ENCODE results near the gene FAT1. TPM values are rescaled to one million over a fixed set of nuclear protein-coding genes. Genes with fewer than 3 reads are reported as not detected.

The FAT1 gene
- total RNA-seq, 1 donor from 2014 or later, result 67.7 TPM

DNA sequence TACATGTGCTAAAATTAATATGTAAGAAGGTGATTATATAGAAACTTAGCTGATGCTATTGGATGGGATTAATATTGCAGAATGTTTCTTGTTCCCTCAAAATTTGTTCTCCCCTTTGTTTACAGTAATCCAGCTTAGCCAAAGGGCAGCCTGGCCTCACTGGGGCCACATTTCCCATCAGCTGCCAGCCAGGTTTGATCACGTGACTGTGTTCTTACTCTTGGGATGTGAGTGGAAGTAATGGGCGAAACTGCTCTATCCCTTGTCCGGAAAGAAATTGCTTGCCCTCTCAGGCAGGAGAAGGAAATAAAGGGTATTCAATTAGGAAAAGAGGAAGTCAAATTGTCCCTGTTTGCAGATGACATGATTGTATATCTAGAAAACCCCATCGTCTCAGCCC, 44.1 kb upstream of the FAT1 start:
- Mint-ChIP-seq H3K27me3 (ENCODE audit: unreplicated experiment) (peaks cover 3% of the 10 kb centered on the region), H3K4me1 (ENCODE audit: unreplicated experiment) (peaks cover 2% of the 10 kb centered on the region), H3K4me3 (ENCODE audit: unreplicated experiment) (no peak overlapping the region), H3K27ac (ENCODE audit: unreplicated experiment) (no peak overlapping the region), H3K36me3 (ENCODE audit: low read depth, unreplicated experiment) (no peaks in the 10 kb centered on the region), H3K9me3 (ENCODE audit: unreplicated experiment) (no peaks in the 10 kb centered on the region)
- TF ChIP-seq, protein P1, sequence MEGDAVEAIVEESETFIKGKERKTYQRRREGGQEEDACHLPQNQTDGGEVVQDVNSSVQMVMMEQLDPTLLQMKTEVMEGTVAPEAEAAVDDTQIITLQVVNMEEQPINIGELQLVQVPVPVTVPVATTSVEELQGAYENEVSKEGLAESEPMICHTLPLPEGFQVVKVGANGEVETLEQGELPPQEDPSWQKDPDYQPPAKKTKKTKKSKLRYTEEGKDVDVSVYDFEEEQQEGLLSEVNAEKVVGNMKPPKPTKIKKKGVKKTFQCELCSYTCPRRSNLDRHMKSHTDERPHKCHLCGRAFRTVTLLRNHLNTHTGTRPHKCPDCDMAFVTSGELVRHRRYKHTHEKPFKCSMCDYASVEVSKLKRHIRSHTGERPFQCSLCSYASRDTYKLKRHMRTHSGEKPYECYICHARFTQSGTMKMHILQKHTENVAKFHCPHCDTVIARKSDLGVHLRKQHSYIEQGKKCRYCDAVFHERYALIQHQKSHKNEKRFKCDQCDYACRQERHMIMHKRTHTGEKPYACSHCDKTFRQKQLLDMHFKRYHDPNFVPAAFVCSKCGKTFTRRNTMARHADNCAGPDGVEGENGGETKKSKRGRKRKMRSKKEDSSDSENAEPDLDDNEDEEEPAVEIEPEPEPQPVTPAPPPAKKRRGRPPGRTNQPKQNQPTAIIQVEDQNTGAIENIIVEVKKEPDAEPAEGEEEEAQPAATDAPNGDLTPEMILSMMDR (IDR thresholded peaks at IDR 0.05; ENCODE audit: unreplicated experiment), result no peak
- no peak for DNase-seq (ENCODE audit: low spot score)

DNA sequence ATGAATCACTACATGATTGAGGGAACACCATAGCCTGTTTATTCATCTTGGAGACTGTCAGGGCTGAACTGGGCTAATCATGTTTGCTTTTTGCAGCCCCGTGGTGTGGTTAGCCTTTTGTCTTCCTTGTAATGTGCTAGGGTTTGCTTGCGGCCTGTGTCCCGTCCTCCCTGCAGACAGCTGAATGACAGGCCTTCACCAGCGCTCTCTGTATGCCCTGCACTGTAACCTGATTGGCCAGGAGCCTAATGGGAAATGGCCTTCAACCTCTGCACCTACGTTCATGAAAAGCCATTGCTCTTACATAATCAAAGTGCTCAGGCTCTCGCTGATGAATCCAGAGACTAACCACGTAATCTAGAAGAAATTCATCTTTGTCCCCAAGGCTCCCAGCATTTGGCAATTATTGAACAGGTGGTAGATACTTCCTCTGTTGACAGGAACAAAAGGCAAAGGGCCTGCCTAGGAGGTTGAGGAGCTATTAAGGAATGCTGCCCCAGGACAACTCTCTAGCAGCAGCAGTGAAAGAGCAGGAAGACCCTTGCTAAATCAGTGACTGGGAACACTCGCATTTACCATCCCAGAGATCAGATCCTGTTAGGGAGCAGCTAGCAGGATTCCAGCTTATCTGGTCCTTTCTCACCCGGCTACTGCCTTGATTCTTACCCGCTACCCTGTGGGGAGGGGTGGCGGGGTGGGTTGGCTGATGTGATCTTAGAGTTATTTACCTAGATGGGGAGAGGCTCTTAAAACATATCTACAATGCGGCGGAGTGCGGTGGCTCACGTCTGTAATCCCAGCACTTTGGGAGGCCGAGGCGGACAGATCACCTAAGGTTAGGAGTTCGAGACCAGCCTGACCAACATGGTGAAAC, 42.3 kb upstream of the FAT1 start:
- no peak for DNase-seq (ENCODE audit: low spot score)
- no peaks in the 10 kb centered on the region for H3K4me1 Mint-ChIP-seq (ENCODE audit: unreplicated experiment)
- H3K27me3 Mint-ChIP-seq (ENCODE audit: unreplicated experiment), result peaks cover 3% of the 10 kb centered on the region
- TF ChIP-seq, protein P1 (IDR thresholded peaks at IDR 0.05; ENCODE audit: unreplicated experiment), result no peak
- H3K36me3 Mint-ChIP-seq (ENCODE audit: low read depth, unreplicated experiment), result no peaks in the 10 kb centered on the region
- no peak overlapping the region for H3K4me3 Mint-ChIP-seq (ENCODE audit: unreplicated experiment)
- H3K9me3 Mint-ChIP-seq (ENCODE audit: unreplicated experiment), result no peaks in the 10 kb centered on the region
- no peak overlapping the region for H3K27ac Mint-ChIP-seq (ENCODE audit: unreplicated experiment)

DNA sequence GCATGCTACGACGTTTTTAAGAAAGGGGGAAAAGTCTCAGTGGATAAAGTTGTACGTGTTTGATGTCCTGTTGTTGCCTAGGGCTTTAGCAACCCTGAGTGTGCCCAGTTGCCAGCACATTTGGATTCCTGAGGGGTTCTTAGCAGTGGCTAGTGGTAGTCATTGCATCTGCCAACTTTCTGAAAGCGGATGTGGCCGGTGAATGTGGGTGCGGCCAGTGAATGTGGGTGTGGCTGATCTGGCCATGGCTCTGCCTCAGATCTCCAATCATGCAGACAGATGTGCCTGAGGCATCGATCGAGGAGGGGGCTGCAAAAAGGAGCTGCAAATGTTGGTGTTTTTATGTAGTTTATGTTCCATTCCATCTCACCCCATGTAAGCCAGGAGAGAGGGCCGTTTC, 41.5 kb upstream of the FAT1 start:
- no peaks in the 10 kb centered on the region for H3K4me1 Mint-ChIP-seq (ENCODE audit: unreplicated experiment)
- H3K4me3 Mint-ChIP-seq (ENCODE audit: unreplicated experiment), result no peak overlapping the region
- H3K9me3 Mint-ChIP-seq (ENCODE audit: unreplicated experiment), result no peaks in the 10 kb centered on the region
- no peak for DNase-seq (ENCODE audit: low spot score)
- no peak overlapping the region for H3K27ac Mint-ChIP-seq (ENCODE audit: unreplicated experiment)
- no peaks in the 10 kb centered on the region for H3K36me3 Mint-ChIP-seq (ENCODE audit: low read depth, unreplicated experiment)
- H3K27me3 Mint-ChIP-seq (ENCODE audit: unreplicated experiment), result peaks cover 3% of the 10 kb centered on the region
- TF ChIP-seq, protein P1 (IDR thresholded peaks at IDR 0.05; ENCODE audit: unreplicated experiment), result no peak

DNA sequence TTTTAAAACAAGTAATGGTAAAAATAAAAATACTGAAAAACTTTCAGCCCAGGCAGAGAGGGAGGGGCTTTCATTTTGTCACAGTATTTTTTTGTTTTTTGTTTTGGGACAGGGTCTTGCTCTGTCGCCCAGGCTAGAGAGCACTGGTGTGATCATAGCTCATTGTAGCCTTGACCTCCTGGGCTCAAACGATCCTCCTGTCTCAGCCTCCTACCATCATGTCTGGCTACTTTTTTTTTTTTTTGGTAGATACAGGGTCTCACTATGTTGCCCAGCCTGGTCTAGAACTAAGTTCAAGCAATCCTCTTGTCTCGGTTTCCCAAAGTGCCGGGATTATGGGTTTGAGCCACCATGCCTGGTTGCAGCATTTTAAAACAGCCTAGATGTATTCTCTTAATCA, 40.8 kb upstream of the FAT1 start:
- no peaks in the 10 kb centered on the region for H3K36me3 Mint-ChIP-seq (ENCODE audit: low read depth, unreplicated experiment)
- no peak overlapping the region for H3K4me3 Mint-ChIP-seq (ENCODE audit: unreplicated experiment)
- DNase-seq (ENCODE audit: low spot score), result no peak
- no peaks in the 10 kb centered on the region for H3K9me3 Mint-ChIP-seq (ENCODE audit: unreplicated experiment)
- H3K4me1 Mint-ChIP-seq (ENCODE audit: unreplicated experiment), result no peaks in the 10 kb centered on the region
- TF ChIP-seq, protein P1 (IDR thresholded peaks at IDR 0.05; ENCODE audit: unreplicated experiment), result no peak
- H3K27ac Mint-ChIP-seq (ENCODE audit: unreplicated experiment), result no peak overlapping the region
- peaks cover 3% of the 10 kb centered on the region for H3K27me3 Mint-ChIP-seq (ENCODE audit: unreplicated experiment)

DNA sequence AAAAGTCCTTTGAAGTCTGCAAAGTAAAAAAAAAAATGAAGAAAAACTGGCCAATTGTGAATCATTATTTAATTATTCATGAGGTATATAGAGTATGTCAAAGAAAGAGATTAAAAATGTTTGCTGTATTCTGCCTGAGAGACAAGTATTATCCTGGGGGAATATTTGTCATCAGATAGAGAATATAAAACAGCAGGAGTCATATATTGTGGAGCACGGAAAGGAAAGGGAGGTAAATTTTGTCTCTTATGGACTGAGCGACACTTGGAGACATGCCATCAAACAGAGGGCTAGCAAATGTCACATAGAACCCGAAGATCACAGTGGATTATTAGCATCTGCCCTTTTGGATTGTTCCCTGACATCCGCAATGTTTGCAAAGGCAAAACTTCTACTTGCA, 39.2 kb upstream of the FAT1 start:
- H3K9me3 Mint-ChIP-seq (ENCODE audit: unreplicated experiment), result no peaks in the 10 kb centered on the region
- no peak for DNase-seq (ENCODE audit: low spot score)
- TF ChIP-seq, protein P1 (IDR thresholded peaks at IDR 0.05; ENCODE audit: unreplicated experiment), result no peak
- H3K36me3 Mint-ChIP-seq (ENCODE audit: low read depth, unreplicated experiment), result no peaks in the 10 kb centered on the region
- H3K27me3 Mint-ChIP-seq (ENCODE audit: unreplicated experiment), result peaks cover 3% of the 10 kb centered on the region
- no peak overlapping the region for H3K4me3 Mint-ChIP-seq (ENCODE audit: unreplicated experiment)
- H3K27ac Mint-ChIP-seq (ENCODE audit: unreplicated experiment), result no peak overlapping the region
- H3K4me1 Mint-ChIP-seq (ENCODE audit: unreplicated experiment), result no peaks in the 10 kb centered on the region
